Measurements from ENCODE around the gene OBSL1. TPM values are rescaled to one million over a fixed set of nuclear protein-coding genes. Genes with fewer than 3 reads are reported as not detected.

Gene OBSL1
- total RNA-seq, 2 donors from 2014 or later = 88.7 to 151 TPM

- Histone ChIP-seq H3K4me3 (no peak overlapping the region), H3K9me3 (no peaks in the 10 kb centered on the region), H3K27ac (no peak overlapping the region), H3K27me3 (replicated peaks; ENCODE audit: insufficient read depth) (no peaks in the 10 kb centered on the region), H3K36me3 (no peaks in the 10 kb centered on the region), H3K4me1 (ENCODE audit: control insufficient read depth in 1 of 2, low read depth in 2 of 2) (peaks cover 0 to 28% of the 10 kb centered on the region in 2 donors)
- no peak for TF ChIP-seq CTCF (IDR thresholded peaks at IDR 0.05)
- DNase-seq (ENCODE audit: low spot score) (no peak), ATAC-seq (ENCODE audit: insufficient number of reproducible peaks, low FRiP score, low read depth) (no peak)
Observed at GRCh38 chr2:219526320-219527075, 44.8 kb downstream of the OBSL1 start.

- Histone ChIP-seq H3K9me3 (no peaks in the 10 kb centered on the region), H3K36me3 (no peaks in the 10 kb centered on the region), H3K27ac (no peak overlapping the region), H3K27me3 (replicated peaks; ENCODE audit: insufficient read depth) (no peaks in the 10 kb centered on the region), H3K4me3 (no peak overlapping the region), H3K4me1 (ENCODE audit: control insufficient read depth in 1 of 2, low read depth in 2 of 2) (peaks cover 0 to 34% of the 10 kb centered on the region in 2 donors)
- DNase-seq (ENCODE audit: low spot score) (no peak), ATAC-seq (ENCODE audit: insufficient number of reproducible peaks, low FRiP score, low read depth) (no peak)
- no peak for TF ChIP-seq CTCF (IDR thresholded peaks at IDR 0.05)
Observed at GRCh38 chr2:219525533-219526232, 45.7 kb downstream of the OBSL1 start.

- TF ChIP-seq CTCF (IDR thresholded peaks at IDR 0.05) = no peak
- ATAC-seq (ENCODE audit: insufficient number of reproducible peaks, low FRiP score, low read depth) (no peak), DNase-seq (ENCODE audit: low spot score) (no peak)
- Histone ChIP-seq H3K4me1 (ENCODE audit: control insufficient read depth in 1 of 2, low read depth in 2 of 2) (peaks cover 0 to 29% of the 10 kb centered on the region in 2 donors), H3K36me3 (no peaks in the 10 kb centered on the region), H3K9me3 (no peaks in the 10 kb centered on the region), H3K27me3 (replicated peaks; ENCODE audit: insufficient read depth) (no peaks in the 10 kb centered on the region), H3K27ac (no peak overlapping the region), H3K4me3 (no peak overlapping the region)
Observed at GRCh38 chr2:219524817-219525216, 46.5 kb downstream of the OBSL1 start.

- H3K27me3 ChIP-seq (replicated peaks; ENCODE audit: insufficient read depth) = no peaks in the 10 kb centered on the region
- no peak for ATAC-seq (ENCODE audit: insufficient number of reproducible peaks, low FRiP score, low read depth)
Observed at GRCh38 chr2:219523031-219523671, 48.2 kb downstream of the OBSL1 start.

More at GRCh38 chr2:219523031-219523671, 48.2 kb downstream of the OBSL1 start:
- H3K4me3 ChIP-seq = peak overlapping the region; percentile 66
- no peaks in the 10 kb centered on the region for H3K36me3 ChIP-seq
- TF ChIP-seq CTCF (IDR thresholded peaks at IDR 0.05) = no peak
- no peak overlapping the region for H3K27ac ChIP-seq
- peaks cover 0 to 25% of the 10 kb centered on the region in 2 donors for H3K4me1 ChIP-seq (ENCODE audit: control insufficient read depth in 1 of 2, low read depth in 2 of 2)
- no peaks in the 10 kb centered on the region for H3K9me3 ChIP-seq
- no peak for DNase-seq (ENCODE audit: low spot score)
